Fibroblast of lung (primary cell): ENCODE results near the gene IDH2. TPM values are rescaled to one million over a fixed set of nuclear protein-coding genes. Genes with fewer than 3 reads are reported as not detected.

Experiments used
- DNase-seq, 2 donors: peaks; one replicate each; pipeline versions ENCODE4 v3.0.0 to v3.0.0-alpha.2; 2010; ENCODE audit warnings: low read depth in 2 of 2
- H2AFZ ChIP-seq: 2 replicates; pipeline ENCODE4 v1.5.1; 2012; ENCODE audit warnings: low read length, control low read depth, inconsistent platforms
- H3K27ac ChIP-seq: 2 replicates; pipeline ENCODE4 v1.5.1; 2011; ENCODE audit warnings: low read length, control low read depth; ENCODE audit not compliant: insufficient read depth
- H3K27me3 ChIP-seq: 2 replicates; pipeline ENCODE4 v1.5.1; 2011; ENCODE audit warnings: mild to moderate bottlenecking, low read length; ENCODE audit not compliant: control insufficient read depth, insufficient read depth
- H3K36me3 ChIP-seq: 2 replicates; pipeline ENCODE4 v1.5.1; 2011; ENCODE audit warnings: low read length; ENCODE audit not compliant: control insufficient read depth, insufficient read depth
- H3K4me1 ChIP-seq: 2 replicates; pipeline ENCODE4 v1.5.1; 2011; ENCODE audit warnings: low read length; ENCODE audit not compliant: control insufficient read depth, insufficient read depth; ENCODE audit errors: extremely low read depth
- H3K4me2 ChIP-seq: 2 replicates; pipeline ENCODE4 v1.5.1; 2011; ENCODE audit warnings: low read length, control low read depth; ENCODE audit not compliant: insufficient read depth; ENCODE audit errors: extremely low read depth
- H3K4me3 ChIP-seq, 4 experiments: fragments of 200-600 bp in 1 of 4; sonication (generic) in 1 of 4; replicated peaks in 1 of 4; 2 replicates each; pipeline ENCODE4 v1.5.1; 2011 to 2016; ENCODE audit warnings: low read length in 4 of 4, low read depth in 3 of 4, mild to moderate bottlenecking in 3 of 4, control low read depth in 2 of 4, inconsistent platforms in 1 of 4, mixed read lengths in 1 of 4; ENCODE audit not compliant: insufficient read depth in 1 of 4; ENCODE audit errors: control extremely low read depth in 1 of 4
- H3K79me2 ChIP-seq: 2 replicates; pipeline ENCODE4 v1.5.1; 2012; ENCODE audit warnings: mild to moderate bottlenecking, low read length, inconsistent platforms; ENCODE audit not compliant: control insufficient read depth, insufficient read depth
- H3K9ac ChIP-seq: 2 replicates; pipeline ENCODE4 v1.5.1; 2011; ENCODE audit warnings: mild to moderate bottlenecking, low read length, control low read depth; ENCODE audit not compliant: insufficient read depth
- H3K9me3 ChIP-seq: 2 replicates; pipeline ENCODE4 v1.5.1; 2012; ENCODE audit warnings: low read depth, low read length; ENCODE audit not compliant: control insufficient read depth, insufficient read depth
- H4K20me1 ChIP-seq: 2 replicates; pipeline ENCODE4 v1.5.1; 2011; ENCODE audit warnings: low read length; ENCODE audit not compliant: control insufficient read depth, insufficient read depth; ENCODE audit errors: extremely low read depth
- EZH2 ChIP-seq: IDR thresholded peaks from 2 replicates; pipeline ENCODE4 v1.5.1; 2012; ENCODE audit warnings: low read length, control low read depth, mild to moderate bottlenecking; ENCODE audit errors: missing control alignments
- polyA plus RNA-seq, 2 donors: library from polyadenylated mRNA; depleted of rRNA in 1 of 2; stranded (reverse) in 1 of 2; unstranded in 1 of 2; fragments of >200 nt; gene quantifications; 2 replicates each; pipeline ENCODE4 v1.2.1, GENCODE V29; 2011 to 2012; ENCODE audit warnings: missing spikeins in 1 of 2
- total RNA-seq: library from RNA; depleted of rRNA; stranded (reverse); fragments of >200 nt; gene quantifications from 2 replicates; pipeline ENCODE4 v1.2.1, GENCODE V29; 2014
- TF ChIP-seq, protein P1 (sequence below), 2 donors: IDR thresholded peaks in 1 of 2; conservative IDR thresholded peaks in 1 of 2; 1 replicate in 1 of 2; 2 replicates in 1 of 2; pipeline ENCODE4 v1.5.1; 2011 to 2012; ENCODE audit warnings: low read length in 2 of 2, control low read depth in 1 of 2, inconsistent platforms in 1 of 2, low read depth in 1 of 2, mild to moderate bottlenecking in 1 of 2

IDH2 gene
- total and polyA plus RNA-seq, 2 donors (not counting 1 experiment from before 2014, with no cell fraction given), result 47.9 to 66.0 TPM

DNA sequence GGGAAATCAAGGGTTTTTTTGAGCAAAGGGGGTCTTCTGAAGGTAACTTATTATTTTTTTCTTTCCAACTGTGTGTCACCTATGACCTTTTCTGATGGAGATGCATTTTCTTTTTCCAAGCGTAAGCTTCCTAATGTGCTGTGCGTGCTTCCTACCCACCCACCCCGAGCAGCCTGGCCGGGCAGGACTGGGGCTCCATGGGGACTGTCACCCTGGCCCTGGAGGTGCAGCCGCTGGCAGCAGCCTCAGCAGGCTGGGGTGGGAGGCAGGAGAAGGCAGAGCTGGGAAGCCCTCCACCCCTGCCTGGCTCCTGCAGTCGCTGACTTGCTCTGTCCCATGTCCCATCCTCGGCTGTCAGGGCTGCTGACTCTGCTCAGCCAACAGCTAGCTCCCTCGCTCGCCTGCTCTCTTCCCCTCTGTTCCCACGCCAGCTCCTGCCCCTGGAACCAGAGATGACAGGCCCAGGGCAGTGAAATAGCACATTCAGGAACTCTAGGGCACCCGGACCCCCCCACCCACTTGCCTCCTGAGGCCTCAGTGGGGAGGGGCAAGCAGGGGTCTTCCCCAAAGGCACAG, 21.4 kb downstream of the IDH2 start:
- DNase-seq, result no peak
- Histone ChIP-seq H3K4me2 (no peak overlapping the region), H4K20me1 (no peaks in the 10 kb centered on the region), H3K36me3 (peaks cover 10% of the 10 kb centered on the region), H3K9me3 (no peaks in the 10 kb centered on the region), H3K4me3 (no peak overlapping the region), H3K27ac (no peak overlapping the region), H2AFZ (no peak overlapping the region), H3K4me1 (peaks cover 3% of the 10 kb centered on the region), H3K27me3 (no peaks in the 10 kb centered on the region), H3K79me2 (no peaks in the 10 kb centered on the region), H3K9ac (peak overlapping the region; percentile 2)
- TF ChIP-seq, protein P1, sequence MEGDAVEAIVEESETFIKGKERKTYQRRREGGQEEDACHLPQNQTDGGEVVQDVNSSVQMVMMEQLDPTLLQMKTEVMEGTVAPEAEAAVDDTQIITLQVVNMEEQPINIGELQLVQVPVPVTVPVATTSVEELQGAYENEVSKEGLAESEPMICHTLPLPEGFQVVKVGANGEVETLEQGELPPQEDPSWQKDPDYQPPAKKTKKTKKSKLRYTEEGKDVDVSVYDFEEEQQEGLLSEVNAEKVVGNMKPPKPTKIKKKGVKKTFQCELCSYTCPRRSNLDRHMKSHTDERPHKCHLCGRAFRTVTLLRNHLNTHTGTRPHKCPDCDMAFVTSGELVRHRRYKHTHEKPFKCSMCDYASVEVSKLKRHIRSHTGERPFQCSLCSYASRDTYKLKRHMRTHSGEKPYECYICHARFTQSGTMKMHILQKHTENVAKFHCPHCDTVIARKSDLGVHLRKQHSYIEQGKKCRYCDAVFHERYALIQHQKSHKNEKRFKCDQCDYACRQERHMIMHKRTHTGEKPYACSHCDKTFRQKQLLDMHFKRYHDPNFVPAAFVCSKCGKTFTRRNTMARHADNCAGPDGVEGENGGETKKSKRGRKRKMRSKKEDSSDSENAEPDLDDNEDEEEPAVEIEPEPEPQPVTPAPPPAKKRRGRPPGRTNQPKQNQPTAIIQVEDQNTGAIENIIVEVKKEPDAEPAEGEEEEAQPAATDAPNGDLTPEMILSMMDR (conservative IDR thresholded peaks at IDR 0.05 in 1 of 2, IDR thresholded peaks at IDR 0.05 in 1 of 2; ENCODE audit: low read depth in 1 of 2, low read length in 2 of 2), result no peak
- TF ChIP-seq EZH2, result no peak

- Histone ChIP-seq H4K20me1 (no peaks in the 10 kb centered on the region), H3K79me2 (no peaks in the 10 kb centered on the region), H3K4me2 (no peak overlapping the region), H3K27ac (no peak overlapping the region), H2AFZ (no peak overlapping the region), H3K36me3 (peaks cover 10% of the 10 kb centered on the region), H3K4me1 (peaks cover 3% of the 10 kb centered on the region), H3K4me3 (no peak overlapping the region), H3K27me3 (no peaks in the 10 kb centered on the region), H3K9ac (no peak overlapping the region), H3K9me3 (no peaks in the 10 kb centered on the region)
- no peak for DNase-seq
- TF ChIP-seq, protein P1 (conservative IDR thresholded peaks at IDR 0.05 in 1 of 2, IDR thresholded peaks at IDR 0.05 in 1 of 2; ENCODE audit: low read depth in 1 of 2, low read length in 2 of 2), result no peak
- TF ChIP-seq EZH2, result no peak
These were observed 21.9 kb downstream of the IDH2 start for GRCh38 chr15:90080458-90080755.

DNA sequence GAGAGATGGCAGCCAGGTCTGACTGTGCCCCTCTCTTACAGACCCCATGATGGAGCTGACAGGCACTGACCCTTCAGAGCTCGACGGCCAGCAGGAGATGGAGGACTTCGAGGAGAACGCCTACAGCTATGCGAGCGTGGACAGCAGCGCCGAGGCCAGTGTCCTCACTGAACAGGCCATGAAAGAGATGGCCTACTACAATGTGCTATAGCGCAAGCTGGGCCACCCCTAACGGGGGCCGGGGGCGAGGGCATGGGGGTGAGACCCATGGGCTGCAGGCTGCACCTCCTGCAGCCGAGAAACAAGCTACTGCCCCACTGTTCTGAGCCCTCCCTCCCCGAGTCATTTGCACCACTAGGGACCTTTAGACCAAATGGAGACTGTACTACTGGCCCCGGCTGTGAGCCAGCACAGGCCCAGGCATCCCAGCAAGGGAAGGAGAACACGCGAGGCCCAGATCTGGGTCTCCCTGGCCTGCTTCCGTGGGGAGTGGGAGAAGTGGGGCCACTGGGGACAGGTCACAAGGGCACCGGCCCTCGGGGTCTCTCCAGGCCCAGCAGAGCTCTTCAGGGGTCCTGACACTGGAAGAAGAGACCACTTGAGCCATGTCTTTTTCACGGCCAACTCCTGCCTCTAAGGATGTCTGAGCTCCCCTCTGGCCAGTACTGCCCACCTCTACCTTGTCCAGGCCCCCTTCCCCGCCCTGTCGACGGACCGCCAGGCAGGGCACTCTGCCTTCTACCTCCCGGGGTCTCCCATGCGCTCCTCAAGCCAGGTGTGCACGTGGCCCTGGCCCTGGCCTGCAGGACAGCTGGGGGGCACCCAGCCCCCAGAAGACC, 22.4 kb downstream of the IDH2 start:
- H3K9ac ChIP-seq, result no peak overlapping the region
- peaks cover 3% of the 10 kb centered on the region for H3K4me1 ChIP-seq
- no peak overlapping the region for H2AFZ ChIP-seq
- peaks cover 8% of the 10 kb centered on the region for H3K36me3 ChIP-seq
- no peak overlapping the region for H3K4me3 ChIP-seq
- no peaks in the 10 kb centered on the region for H4K20me1 ChIP-seq
- TF ChIP-seq, protein P1 (conservative IDR thresholded peaks at IDR 0.05 in 1 of 2, IDR thresholded peaks at IDR 0.05 in 1 of 2; ENCODE audit: low read depth in 1 of 2, low read length in 2 of 2), result no peak
- TF ChIP-seq EZH2, result no peak
- H3K9me3 ChIP-seq, result no peaks in the 10 kb centered on the region
- H3K27me3 ChIP-seq, result no peaks in the 10 kb centered on the region
- no peak overlapping the region for H3K4me2 ChIP-seq
- no peak overlapping the region for H3K27ac ChIP-seq
- no peak for DNase-seq
- H3K79me2 ChIP-seq, result no peaks in the 10 kb centered on the region
